ENCODE measurements around the gene CNBD2. TPM values are rescaled to one million over a fixed set of nuclear protein-coding genes. Genes with fewer than 3 reads are reported as not detected.
A peak's percentile ranks its signal among the peaks of the same experiment; 100 is the strongest.
"Not testable (repeated sequence)": the region's sequence is repeated elsewhere in the genome, so short reads cannot be mapped to it uniquely, and the experiment has no call there.

Gene CNBD2
- total and polyA plus RNA-seq, 4 donors, result 2.0 to 11.2 (median 4.6) TPM

DNA sequence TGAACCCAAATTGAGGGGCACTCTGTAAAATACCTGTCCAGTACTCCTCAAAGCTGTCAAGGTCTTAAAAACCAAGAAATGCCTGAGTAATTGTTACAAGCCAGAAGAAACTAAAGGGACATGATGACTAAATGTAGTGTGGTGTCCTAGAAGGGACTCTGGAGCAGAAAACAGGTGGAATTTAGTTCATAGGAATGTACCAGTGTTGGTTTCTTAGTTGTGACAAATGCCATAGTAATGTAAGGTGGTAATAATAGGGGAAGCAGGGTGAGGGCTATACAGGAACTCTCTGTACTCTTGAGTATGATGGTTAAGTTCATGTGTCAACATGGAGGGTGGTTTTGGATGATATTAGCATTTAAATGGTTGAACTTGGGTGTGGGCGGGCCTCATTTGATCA, 92.3 kb downstream of the CNBD2 start:
- Histone ChIP-seq H3K4me3 (ENCODE audit: low read length in 2 of 2) (no peak overlapping the region), H3K27me3 (ENCODE audit: control insufficient read depth in 1 of 2, insufficient read depth in 2 of 2, low read length in 1 of 2) (no peaks in the 10 kb centered on the region), H3K36me3 (ENCODE audit: control insufficient read depth in 1 of 2, insufficient read depth in 2 of 2, low read length in 1 of 2) (no peaks in the 10 kb centered on the region), H3K27ac (ENCODE audit: low read depth in 1 of 2, low read length in 2 of 2) (no peak overlapping the region), H3K4me1 (ENCODE audit: control insufficient read depth in 1 of 2, insufficient read depth in 2 of 2, low read length in 2 of 2) (no peaks in the 10 kb centered on the region), H3K9me3 (ENCODE audit: control insufficient read depth, low read length) (no peaks in the 10 kb centered on the region)
- no peak for ATAC-seq (ENCODE audit: low FRiP score)
- intact Hi-C loops (cut with DNase I), result loop anchor here in 1 of 2 donors (10.0 kb wide), 1 partner anchor 66 kb away; no protein-coding TSS in a partner anchor
- DNase-seq, result no peak
- 99 to 100% methylated on average over 1 of the region's 1 CpG for WGBS, 2 donors

- WGBS, 2 donors, result 0 to 8% methylated on average over 1 of the region's 1 CpG
- no peaks in the 10 kb centered on the region for H3K4me1 ChIP-seq (ENCODE audit: control insufficient read depth in 1 of 2, insufficient read depth in 2 of 2, low read length in 2 of 2)
- H3K36me3 ChIP-seq (ENCODE audit: control insufficient read depth in 1 of 2, insufficient read depth in 2 of 2, low read length in 1 of 2), result no peaks in the 10 kb centered on the region
- intact Hi-C loops (cut with DNase I), result loop anchor here in 1 of 2 donors (10.0 kb wide), 1 partner anchor 67 kb away; no protein-coding TSS in a partner anchor
- ATAC-seq (ENCODE audit: low FRiP score), result no peak
- no peaks in the 10 kb centered on the region for H3K27me3 ChIP-seq (ENCODE audit: control insufficient read depth in 1 of 2, insufficient read depth in 2 of 2, low read length in 1 of 2)
- no peak for DNase-seq
- no peaks in the 10 kb centered on the region for H3K9me3 ChIP-seq (ENCODE audit: control insufficient read depth, low read length)
- H3K4me3 ChIP-seq (ENCODE audit: low read length in 2 of 2), result no peak overlapping the region
- H3K27ac ChIP-seq (ENCODE audit: low read depth in 1 of 2, low read length in 2 of 2), result no peak overlapping the region
These were observed 93.4 kb downstream of the CNBD2 start for GRCh38 chr20:36061754-36062153.

GRCh38 chr20:36062799-36063198, 94.4 kb downstream of the CNBD2 start:
- Histone ChIP-seq H3K9me3 (ENCODE audit: control insufficient read depth, low read length) (no peaks in the 10 kb centered on the region), H3K27ac (ENCODE audit: low read depth in 1 of 2, low read length in 2 of 2) (no peak overlapping the region), H3K4me3 (ENCODE audit: low read length in 2 of 2) (no peak overlapping the region), H3K27me3 (ENCODE audit: control insufficient read depth in 1 of 2, insufficient read depth in 2 of 2, low read length in 1 of 2) (no peaks in the 10 kb centered on the region), H3K36me3 (ENCODE audit: control insufficient read depth in 1 of 2, insufficient read depth in 2 of 2, low read length in 1 of 2) (no peaks in the 10 kb centered on the region), H3K4me1 (ENCODE audit: control insufficient read depth in 1 of 2, insufficient read depth in 2 of 2, low read length in 2 of 2) (no peaks in the 10 kb centered on the region)
- no peak for DNase-seq
- intact Hi-C loops (cut with DNase I), result loop anchor here in 1 of 2 donors (10.0 kb wide), 1 partner anchor 68 kb away; no protein-coding TSS in a partner anchor
- 81 to 83% methylated on average over 1 of the region's 1 CpG for WGBS, 2 donors
- ATAC-seq (ENCODE audit: low FRiP score), result no peak

DNA sequence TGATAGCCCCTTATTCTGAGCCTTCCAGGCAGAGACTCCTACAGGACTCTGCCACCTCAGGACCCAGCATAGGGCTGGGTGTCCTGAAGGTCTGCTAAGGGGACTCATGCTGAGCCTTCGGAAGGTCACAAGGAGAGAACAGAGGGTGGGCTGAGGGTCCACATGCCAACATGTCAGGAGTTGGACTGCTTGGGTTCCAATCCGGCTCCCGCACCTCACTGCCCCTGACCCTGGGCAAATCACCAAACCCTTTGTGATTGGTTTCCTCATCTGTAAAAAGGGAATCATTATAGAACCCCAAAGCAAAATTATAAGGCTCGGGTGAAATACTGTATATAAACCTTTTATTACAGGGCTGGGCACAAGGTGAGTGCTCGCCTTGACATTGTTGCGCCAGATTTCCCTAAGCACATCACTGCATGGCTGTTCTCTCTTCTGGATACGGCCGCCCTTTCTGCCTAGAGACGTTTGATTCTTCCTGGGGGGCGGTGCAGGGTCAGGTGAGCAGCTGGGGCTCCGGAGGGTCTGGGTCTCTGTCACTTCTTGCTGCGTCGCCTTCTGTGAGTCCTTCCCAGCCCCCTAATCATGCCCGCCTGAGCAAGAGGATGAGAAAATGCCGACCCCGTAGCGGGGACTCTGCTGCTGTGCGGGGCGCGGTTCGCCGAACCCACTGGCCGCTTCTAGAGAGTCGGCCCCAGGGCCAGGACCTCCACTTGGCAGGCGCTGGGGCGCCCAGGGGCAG, 95.7 kb downstream of the CNBD2 start:
- Histone ChIP-seq H3K9me3 (ENCODE audit: control insufficient read depth, low read length) (no peaks in the 10 kb centered on the region), H3K36me3 (ENCODE audit: control insufficient read depth in 1 of 2, insufficient read depth in 2 of 2, low read length in 1 of 2) (no peaks in the 10 kb centered on the region), H3K27ac (ENCODE audit: low read depth in 1 of 2, low read length in 2 of 2) (peak overlapping the region in 1 of 2 donors; percentile 11), H3K27me3 (ENCODE audit: control insufficient read depth in 1 of 2, insufficient read depth in 2 of 2, low read length in 1 of 2) (no peaks in the 10 kb centered on the region), H3K4me3 (ENCODE audit: low read length in 2 of 2) (peak overlapping the region; percentile 12 to 51), H3K4me1 (ENCODE audit: control insufficient read depth in 1 of 2, insufficient read depth in 2 of 2, low read length in 2 of 2) (no peaks in the 10 kb centered on the region)
- no peak for DNase-seq
- ATAC-seq (ENCODE audit: low FRiP score), result no peak
- 26 to 28% methylated on average over 26 of the region's 26 CpGs for whole genome bisulfite sequencing, 2 donors
- intact Hi-C loops (cut with DNase I), result loop anchor here in 1 of 2 donors (1.0 to 10.0 kb wide), 2 partner anchors 13 to 69 kb away; no protein-coding TSS in a partner anchor

DNA sequence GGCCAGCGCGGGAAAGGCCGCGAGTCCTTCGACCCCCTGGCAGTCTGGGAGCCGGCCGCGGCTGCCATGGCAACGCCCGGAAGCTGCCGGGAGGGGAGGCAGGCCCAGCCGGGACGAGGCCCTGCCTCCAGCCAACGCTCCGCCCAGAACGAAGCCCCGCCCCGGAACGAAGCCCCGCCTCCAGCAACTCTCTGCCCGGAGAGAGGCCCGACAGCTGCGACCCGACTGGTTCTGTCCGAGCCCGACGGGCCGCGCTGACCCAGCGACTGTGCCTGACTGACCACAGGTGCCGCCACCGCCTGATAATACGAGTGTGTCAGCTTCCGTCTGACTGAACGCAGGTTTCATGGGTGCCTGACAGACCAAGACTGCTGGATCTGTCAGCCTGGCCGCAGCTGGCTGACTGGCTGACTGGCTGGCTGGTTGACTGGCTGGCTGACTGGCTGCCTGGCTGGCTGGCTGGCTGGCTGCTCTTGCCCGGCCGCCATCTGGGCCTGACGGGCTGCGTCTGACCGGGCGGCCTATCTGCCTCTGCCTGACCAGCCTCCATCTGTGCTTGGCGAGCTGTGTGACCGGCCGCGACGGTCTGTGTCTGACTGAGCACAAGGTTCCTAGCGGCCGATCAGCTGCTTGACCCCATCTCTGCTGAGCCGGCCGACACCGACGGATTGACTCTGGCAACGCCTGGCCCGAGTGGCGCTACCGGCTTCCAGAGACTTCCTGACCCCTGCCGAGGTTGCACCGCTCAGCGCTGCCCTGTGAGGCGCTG, 96.5 kb downstream of the CNBD2 start:
- Histone ChIP-seq H3K9me3 (ENCODE audit: control insufficient read depth, low read length) (no peaks in the 10 kb centered on the region), H3K4me1 (ENCODE audit: control insufficient read depth in 1 of 2, insufficient read depth in 2 of 2, low read length in 2 of 2) (no peaks in the 10 kb centered on the region), H3K36me3 (ENCODE audit: control insufficient read depth in 1 of 2, insufficient read depth in 2 of 2, low read length in 1 of 2) (no peaks in the 10 kb centered on the region), H3K27ac (ENCODE audit: low read depth in 1 of 2, low read length in 2 of 2) (peak overlapping the region in 1 of 2 donors; percentile 11), H3K4me3 (ENCODE audit: low read length in 2 of 2) (peak overlapping the region; percentile 12 to 51), H3K27me3 (ENCODE audit: control insufficient read depth in 1 of 2, insufficient read depth in 2 of 2, low read length in 1 of 2) (no peaks in the 10 kb centered on the region)
- DNase-seq (peak; percentile 97 to 99), ATAC-seq (ENCODE audit: low FRiP score) (peak; percentile 98)
- 2% methylated on average over 52 to 61 of the region's 61 CpGs for WGBS, 2 donors
- intact Hi-C loops (cut with DNase I), result loop anchor here in 1 of 2 donors (1.0 to 10.0 kb wide), 2 partner anchors 14 to 70 kb away; no protein-coding TSS in a partner anchor

DNA sequence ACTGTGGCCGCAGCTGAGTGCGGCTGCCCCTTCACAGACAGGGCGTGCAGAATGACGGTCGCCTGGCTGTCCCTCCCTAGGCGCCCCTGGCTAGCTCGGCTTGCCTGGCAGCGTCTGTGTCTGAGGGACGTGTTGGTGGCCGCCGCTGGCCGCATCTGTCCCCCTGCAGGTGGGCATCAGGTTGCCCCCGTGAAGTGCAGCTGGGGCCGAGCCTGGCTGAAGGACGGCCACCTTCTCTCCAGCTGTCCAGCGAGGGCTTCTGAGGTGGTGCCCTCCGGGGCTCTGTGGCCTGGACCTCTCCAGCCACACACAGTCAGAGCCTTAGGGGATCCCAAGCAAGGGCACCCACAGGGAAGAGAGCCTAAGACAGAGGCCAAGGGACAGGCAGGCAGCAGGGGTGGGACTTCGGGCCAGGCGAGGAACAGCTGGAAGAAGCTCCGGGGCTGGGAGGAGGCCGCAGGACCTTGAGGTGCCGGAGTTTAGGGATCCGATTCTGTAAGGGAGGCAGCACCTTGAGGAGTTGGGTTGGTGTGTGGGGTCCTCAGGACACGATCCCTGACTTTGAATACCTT, 97.1 kb downstream of the CNBD2 start:
- no peaks in the 10 kb centered on the region for H3K9me3 ChIP-seq (ENCODE audit: control insufficient read depth, low read length)
- no peaks in the 10 kb centered on the region for H3K4me1 ChIP-seq (ENCODE audit: control insufficient read depth in 1 of 2, insufficient read depth in 2 of 2, low read length in 2 of 2)
- H3K27me3 ChIP-seq (ENCODE audit: control insufficient read depth in 1 of 2, insufficient read depth in 2 of 2, low read length in 1 of 2), result no peaks in the 10 kb centered on the region
- ATAC-seq (ENCODE audit: low FRiP score), result peak; percentile 8
- 69 to 76% methylated on average over 21 to 24 of the region's 24 CpGs for WGBS, 2 donors
- H3K27ac ChIP-seq (ENCODE audit: low read depth in 1 of 2, low read length in 2 of 2), result peak overlapping the region in 1 of 2 donors; percentile 11
- H3K4me3 ChIP-seq (ENCODE audit: low read length in 2 of 2), result no peak overlapping the region
- intact Hi-C loops (cut with DNase I), result loop anchor here in 1 of 2 donors (10.0 kb wide), 1 partner anchor 71 kb away; no protein-coding TSS in a partner anchor
- DNase-seq, result no peak
- no peaks in the 10 kb centered on the region for H3K36me3 ChIP-seq (ENCODE audit: control insufficient read depth in 1 of 2, insufficient read depth in 2 of 2, low read length in 1 of 2)

DNA sequence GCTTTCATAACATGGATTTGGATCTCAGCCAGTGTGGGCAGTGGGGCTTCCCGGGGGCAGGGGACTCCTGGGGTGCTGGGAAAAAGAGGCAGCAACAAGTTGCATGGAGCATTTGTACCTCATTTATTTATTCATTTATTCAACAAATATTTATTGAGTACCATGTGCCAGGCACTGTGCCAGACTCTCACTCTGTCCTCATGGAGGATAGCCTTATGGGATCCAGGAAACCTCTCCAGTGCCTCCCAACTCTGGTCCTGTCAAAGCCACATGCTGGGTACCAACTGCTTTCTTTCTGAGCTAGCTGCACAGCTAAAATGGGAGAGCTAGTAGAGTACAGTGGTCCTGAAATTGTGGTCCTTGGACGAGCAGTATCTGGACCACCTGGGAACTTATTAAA, 98.4 kb downstream of the CNBD2 start:
- Histone ChIP-seq H3K27me3 (ENCODE audit: control insufficient read depth in 1 of 2, insufficient read depth in 2 of 2, low read length in 1 of 2) (no peaks in the 10 kb centered on the region), H3K36me3 (ENCODE audit: control insufficient read depth in 1 of 2, insufficient read depth in 2 of 2, low read length in 1 of 2) (no peaks in the 10 kb centered on the region), H3K4me3 (ENCODE audit: low read length in 2 of 2) (no peak overlapping the region), H3K9me3 (ENCODE audit: control insufficient read depth, low read length) (no peaks in the 10 kb centered on the region), H3K4me1 (ENCODE audit: control insufficient read depth in 1 of 2, insufficient read depth in 2 of 2, low read length in 2 of 2) (no peaks in the 10 kb centered on the region), H3K27ac (ENCODE audit: low read depth in 1 of 2, low read length in 2 of 2) (no peak overlapping the region)
- intact Hi-C loops (cut with DNase I), result loop anchor here in 1 of 2 donors (10.0 kb wide), 1 partner anchor 72 kb away; no protein-coding TSS in a partner anchor
- ATAC-seq (ENCODE audit: low FRiP score) (no peak), DNase-seq (no peak)
- 61 to 64% methylated on average over 2 of the region's 2 CpGs for WGBS, 2 donors

- not testable (repeated sequence) for H3K4me3 ChIP-seq (ENCODE audit: low read length in 2 of 2); H3K27ac ChIP-seq (ENCODE audit: low read depth in 1 of 2, low read length in 2 of 2); H3K27me3 ChIP-seq (ENCODE audit: control insufficient read depth in 1 of 2, insufficient read depth in 2 of 2, low read length in 1 of 2); H3K9me3 ChIP-seq (ENCODE audit: control insufficient read depth, low read length); H3K4me1 ChIP-seq (ENCODE audit: control insufficient read depth in 1 of 2, insufficient read depth in 2 of 2, low read length in 2 of 2); H3K36me3 ChIP-seq (ENCODE audit: control insufficient read depth in 1 of 2, insufficient read depth in 2 of 2, low read length in 1 of 2); ATAC-seq (ENCODE audit: low FRiP score); DNase-seq
- intact Hi-C loops (cut with DNase I), result loop anchor here in 1 of 2 donors (10.0 kb wide), 1 partner anchor 74 kb away; no protein-coding TSS in a partner anchor
- WGBS, 2 donors, result 94 to 95% methylated on average over 11 of the region's 11 CpGs
These were observed 100.1 kb downstream of the CNBD2 start for GRCh38 chr20:36068526-36068925.
